NCI-H146 treated with DMSO at 0.1 percent for 48 hours (cell line): Measurements from ENCODE around the gene TESK2.
"Not testable (repeated sequence)": the region's sequence is repeated elsewhere in the genome, so short reads cannot be mapped to it uniquely, and the experiment has no call there.

ENCODE experiments used
- DNase-seq: peaks from one replicate; lab custom pipeline; 2025; ENCODE audit not compliant: unreplicated experiment; lab: John Stamatoyannopoulos, UW

Gene TESK2

DNA sequence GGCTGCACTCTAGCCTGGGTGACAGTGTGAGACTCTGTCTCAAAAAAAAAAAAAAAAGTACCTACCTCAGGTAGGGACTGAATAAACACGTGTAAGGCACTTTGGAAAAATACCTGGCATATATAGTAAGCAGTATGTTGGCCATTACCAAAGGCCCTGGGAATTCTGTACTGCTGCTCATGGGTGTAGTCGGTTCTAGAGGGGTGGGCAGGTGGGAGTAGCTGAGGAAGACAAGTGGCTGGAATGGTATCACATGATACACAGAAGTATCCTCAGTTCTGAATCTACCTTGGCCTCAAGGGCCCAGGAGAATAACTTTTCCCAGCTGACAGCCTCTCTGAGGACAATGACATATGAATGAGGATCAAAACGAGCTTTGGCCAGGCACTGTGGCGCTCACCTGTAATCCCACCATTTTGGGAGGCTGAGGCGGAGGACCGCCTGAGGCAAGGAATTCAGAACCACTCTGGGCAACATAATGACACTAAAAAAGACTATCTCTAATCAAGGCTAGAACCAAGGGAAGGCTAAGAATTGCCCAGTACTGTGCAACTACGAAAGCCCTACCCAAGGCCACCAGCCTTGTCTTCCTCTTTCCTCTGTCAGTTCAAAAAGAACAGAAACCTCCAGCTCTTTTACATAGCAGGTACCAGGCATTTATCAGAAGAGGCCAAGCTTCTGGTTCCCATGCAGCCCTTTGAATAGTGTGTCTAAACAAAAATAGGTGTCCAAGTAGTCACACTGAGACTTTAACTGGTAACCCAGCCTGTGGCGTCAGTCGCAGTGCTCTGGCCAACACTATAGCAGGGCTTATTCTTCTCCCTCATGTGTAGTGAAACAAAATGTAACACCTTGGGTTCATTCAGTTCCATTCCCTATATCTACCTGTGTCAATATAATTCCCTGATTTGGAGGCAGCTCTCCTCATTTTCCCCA is 19.3 kb upstream of the TESK2 start:
- DNase-seq = no peak

DNA sequence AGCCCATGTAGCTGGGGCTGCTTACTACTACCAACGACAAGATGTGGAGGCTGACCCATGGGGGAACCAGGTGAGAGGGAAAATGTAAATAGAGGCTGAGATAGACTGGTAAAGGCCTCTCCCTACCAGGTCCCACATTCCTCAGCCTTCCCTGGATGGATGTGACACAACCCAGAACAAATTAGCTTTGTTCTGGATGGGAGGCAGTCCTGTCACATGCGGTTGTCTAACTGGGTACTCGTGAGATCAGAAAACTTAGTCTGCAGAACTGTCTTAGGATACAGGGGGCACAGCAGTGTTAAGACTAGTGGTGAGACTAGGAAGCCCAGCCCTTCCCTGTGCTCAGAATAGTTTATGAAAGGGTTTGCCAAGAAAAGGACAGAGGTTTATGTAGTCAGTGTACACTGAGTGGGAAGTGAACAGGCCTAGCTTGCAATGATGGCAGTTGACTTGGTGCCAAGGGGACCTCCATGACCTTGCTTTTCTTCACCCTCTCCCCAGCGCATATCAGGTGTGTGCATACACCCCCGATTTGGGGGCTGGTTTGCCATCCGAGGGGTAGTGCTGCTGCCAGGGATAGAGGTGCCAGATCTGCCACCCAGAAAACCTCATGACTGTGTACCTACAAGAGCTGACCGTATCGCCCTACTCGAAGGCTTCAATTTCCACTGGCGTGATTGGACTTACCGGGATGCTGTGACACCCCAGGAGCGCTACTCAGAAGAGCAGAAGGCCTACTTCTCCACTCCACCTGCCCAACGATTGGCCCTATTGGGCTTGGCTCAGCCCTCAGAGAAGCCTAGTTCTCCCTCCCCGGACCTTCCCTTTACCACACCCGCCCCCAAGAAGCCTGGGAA is 17.6 kb upstream of the TESK2 start:
- no peak for DNase-seq

DNA sequence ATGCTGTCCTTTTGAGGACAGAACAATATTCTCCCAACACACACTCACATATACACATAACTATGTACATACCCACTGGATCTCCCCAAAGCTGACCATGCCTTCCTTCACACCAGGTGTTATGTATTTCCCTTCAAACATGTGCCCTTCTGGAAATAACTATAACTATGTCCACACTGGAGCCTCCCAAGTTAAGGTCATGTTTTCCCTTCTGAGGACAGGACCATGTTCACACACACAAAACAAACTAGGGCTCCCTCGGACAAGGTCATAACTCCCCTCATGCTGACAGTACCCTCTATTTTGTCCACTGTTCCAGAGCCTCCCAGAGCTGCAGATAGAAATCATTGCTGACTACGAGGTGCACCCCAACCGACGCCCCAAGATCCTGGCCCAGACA is 16.9 kb upstream of the TESK2 start:
- DNase-seq = no peak

DNA sequence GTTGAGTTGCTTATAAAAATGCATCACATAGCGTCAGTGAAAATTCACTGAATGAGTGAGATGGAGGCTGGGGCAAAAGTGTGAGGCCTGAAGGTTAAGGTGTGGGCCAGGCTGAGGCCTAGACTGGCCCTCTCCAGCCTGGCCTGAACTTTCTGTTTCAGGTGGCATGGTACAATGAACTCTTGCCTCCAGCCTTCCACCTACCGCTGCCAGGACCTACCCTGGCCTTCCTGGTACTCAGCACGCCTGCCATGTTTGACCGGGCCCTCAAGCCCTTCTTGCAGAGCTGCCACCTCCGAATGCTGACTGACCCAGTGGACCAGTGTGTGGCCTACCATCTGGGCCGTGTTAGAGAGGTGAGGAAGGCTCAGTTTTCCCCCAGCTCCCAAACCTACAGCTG is 16.2 kb upstream of the TESK2 start:
- no peak for DNase-seq

DNA sequence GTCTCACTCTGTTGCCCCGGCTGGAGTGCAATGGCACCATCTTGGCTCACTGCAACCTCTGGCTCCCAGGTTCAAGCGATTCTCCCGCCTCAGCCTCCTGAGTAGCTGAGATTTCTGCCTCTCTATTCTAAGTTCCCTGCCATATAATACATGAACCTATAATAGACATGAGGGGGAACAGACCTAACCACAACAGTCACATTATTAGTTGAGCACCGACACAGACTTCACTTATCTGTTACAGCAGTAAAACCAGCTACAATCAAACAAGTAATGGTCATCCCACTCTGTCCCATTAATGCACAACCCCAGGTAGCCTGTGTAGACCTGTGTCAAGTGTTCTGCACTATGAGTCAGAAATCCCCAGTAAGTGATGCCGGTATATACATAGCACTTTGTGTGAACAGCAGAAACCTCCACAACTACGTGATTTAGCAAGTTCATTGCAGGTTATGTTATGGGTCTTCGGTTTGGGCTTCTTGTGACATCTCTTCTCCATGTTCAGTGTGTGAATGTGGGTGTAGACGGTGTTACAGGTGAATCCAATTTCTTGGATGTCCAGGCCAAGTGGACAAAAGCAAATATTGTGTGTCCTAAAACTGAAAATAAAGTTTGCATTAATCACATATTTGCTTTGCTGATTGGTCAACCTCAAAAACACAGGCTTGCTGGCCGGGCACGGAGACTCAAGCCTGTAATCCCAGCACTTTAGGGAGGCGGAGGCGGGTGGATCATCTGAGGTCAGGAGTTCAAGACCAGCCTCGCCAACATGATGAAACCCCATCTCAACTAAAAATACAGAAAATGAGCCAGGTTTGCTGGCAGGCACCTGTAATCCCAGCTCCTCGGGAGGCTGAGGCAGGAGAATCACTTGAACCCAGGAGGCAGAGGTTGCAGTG is 12.7 kb upstream of the TESK2 start:
- no peak for DNase-seq

DNA sequence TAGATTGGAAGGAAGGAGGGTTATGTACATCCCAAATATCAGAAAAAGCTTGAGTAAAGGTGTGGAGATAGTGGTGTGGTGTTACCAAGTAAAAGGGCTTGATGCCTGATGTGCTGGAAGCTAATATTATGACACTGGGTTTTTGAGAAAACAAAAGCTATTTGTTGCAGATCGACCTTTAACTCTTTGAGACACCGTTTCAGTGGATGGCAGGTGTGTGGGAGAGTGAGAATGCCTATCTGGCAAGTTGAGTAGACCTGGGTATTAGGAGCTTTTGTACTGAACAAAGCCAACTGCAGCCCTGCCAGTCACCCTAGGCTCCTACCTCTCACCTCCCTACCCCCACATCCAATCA is 10.5 kb upstream of the TESK2 start:
- no peak for DNase-seq

DNA sequence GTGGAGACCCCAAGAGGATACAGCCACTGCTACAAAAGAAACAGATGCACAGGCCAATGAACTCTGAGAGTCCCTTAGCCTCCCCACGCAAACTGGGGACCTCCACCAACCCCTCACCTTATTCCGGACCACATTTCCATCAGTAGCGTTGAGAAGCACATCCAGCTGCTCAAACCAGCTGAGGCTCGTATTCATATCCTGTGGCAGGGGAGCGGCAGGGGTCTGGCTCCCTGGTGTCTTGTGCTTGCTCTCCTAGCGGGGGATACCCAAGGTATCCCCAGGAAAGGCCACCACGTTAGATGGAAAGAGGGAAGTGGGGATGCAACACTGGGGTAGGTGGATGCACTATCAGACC is 8.4 kb upstream of the TESK2 start:
- no peak for DNase-seq

DNA sequence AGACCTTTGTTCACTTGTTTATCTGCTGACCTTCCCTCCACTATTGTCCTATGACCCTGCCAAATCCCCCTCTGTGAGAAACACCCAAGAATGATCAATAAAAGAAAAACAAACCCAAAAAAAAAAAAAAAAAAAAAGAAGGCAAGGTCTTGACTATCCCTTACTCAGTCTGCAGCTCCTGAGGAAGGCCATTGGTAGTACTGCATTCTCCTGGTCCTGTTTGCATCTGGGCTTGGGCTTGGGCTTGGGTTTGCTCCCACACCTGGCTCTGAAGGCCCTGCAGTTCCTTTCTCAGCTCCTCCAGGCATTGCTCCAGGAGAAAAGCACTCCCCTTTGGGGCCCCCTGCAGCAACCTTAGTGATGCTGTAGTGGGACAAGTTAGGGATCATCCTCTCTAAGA is 7.3 kb upstream of the TESK2 start:
- DNase-seq = no peak

DNA sequence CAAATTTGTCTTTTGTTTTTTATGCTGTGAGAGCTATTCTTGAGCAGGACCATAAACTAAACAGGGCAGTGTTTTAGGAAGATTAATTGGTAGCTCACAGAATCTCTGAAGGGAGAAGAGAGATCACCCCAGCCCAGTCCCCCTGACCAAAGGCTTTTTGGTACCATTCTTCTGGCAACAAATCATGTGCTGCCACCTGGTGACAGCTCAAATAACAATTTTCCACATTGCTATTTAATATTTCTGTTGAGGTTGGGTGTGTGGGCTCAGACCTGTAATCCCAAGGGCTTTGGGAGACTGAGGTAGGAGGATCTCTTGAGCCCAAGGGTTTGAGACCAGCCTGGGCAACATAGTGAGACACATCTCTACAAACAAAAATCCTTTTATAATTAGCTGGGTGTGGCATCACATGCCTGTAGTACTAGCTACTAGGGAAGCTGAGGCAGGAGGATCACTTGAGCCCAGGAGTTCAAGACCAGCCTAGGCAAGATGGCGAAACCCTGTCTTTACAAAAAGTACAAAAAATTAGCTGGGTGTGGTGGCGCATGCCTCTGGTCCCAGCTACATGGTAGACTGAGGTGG is 2.2 kb upstream of the TESK2 start:
- DNase-seq = no peak

DNA sequence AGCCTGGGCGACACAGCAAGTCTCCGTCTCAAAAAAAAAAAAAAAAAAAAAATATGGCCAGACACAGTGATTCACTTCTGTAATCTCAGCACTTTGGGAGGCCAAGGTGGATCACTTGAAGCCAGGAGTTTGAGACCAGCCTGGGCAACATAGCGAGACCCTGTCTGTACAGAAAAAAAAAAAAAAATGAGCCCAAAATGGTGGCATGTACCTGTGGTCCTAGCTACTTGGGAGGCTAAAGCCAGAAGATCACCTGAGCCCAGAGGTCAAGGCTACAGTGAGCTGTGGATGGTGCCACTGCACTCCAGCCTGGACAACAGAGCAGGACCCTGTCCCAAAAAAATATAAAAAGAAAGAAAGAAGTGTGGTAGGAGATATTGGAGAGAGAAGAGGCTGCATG is 1.7 kb upstream of the TESK2 start:
- DNase-seq = no peak

DNA sequence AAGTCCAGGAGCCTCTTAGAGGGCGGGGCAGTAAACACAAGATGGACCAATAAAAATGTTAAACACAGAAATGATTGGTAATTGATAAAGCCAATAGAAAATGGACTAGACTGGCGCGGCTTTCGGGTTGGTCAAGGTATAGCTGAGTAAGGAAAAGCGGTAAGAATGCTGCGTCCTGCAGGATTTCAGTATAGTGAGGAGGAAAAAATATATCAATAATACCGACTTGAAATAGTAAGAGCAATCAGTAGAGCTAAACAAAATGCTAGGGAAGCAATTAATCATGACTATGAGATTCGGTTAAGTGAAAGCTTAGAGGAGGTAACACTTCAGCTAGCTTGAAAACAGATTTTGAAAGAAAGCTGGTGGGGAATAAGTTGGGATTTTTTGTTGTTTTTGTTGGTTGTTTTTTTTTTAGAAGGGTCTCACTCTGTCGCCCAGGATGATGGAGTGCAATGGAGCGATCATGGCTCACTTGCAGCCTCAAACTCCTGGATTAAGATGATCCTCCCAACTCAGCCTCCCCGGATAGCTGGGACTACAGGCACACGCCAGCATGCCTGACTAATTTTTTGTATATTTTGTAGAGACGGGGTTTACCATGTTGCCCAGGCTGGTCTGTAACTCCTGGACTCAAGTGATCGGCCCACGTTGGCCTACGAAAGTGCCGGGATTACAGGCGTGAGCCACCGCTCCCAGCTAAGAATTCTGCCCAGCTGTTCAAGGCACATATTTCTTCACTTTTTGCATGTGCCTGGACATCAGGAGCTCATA is 711 bp upstream of the TESK2 start:
- DNase-seq = no peak

DNA sequence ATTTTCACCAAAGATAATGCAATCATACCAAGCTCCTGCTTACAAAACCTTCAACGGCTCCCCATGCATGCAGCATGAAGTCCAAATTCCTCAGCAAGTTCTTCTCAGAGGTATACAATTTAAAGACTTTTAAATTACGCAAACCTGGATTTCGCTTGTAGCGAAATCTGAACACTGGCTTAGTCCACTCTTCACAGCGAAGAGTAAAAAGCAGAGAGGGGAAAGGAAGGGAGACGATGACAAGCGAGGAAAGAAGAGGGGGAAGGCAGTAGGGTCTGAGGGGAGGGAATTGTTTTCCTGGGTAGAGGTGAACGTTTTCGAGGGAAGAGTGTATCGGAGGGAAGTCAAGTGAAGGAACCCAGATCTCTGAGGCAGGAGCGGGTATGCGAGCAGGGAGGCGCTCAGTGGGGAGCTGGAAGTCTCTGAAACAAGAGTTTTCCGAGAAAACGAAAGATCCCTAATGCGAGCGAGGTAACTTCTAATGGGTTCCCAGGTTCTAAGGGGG is 790 bp downstream of the TESK2 start:
- DNase-seq = no peak

DNA sequence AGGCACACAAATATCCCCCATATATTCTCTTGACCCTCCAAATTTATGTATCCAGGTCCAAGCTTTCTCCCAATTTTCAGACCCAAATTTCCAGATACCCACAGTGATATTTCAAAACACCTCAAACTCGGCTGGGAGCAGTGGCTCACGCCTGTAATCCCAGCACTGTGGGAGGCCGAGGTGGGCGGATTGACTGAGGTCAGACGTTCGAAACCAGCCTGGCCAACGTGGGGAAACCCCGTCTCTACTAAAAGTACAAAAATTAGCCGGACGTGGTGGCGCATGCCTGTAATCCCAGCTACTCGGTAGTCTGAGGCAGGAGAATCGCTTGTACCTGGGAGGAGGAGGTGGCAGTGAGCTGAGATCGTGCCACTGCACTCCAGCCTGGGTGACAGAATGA is 1.6 kb downstream of the TESK2 start:
- DNase-seq = not testable (repeated sequence)

DNA sequence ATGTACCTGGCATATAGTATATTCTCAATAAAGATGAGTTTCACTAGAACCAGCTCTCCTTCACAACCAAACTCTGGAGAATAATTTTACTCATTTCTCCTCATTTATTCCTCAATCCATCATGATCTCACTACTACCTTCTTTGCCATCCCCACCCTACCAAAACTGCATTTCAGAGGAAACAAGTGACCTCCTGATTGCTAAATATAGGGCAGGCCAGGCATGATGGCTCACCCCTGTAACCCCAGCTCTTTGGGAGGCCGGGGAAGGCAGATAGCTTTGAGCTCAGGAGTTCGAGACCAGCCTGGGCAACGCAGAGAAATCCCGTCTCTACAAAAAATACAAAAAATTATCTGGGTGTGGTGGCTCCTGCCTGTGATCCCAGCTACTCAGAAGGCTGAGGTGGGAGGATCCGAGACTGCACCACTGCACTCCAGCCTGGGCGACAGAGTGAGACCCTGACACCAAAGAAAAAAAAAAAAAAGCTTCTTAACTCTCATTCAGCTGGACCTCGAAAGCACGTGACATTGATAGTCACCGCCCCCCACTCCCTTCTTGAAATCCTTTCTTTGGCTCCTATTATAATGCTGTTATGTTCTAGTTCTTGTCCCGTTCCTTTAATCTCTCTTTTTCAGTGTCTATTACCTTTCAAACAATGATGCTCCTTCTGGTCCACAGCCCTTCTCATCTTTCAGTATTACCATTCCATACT is 2.1 kb downstream of the TESK2 start:
- no peak for DNase-seq

DNA sequence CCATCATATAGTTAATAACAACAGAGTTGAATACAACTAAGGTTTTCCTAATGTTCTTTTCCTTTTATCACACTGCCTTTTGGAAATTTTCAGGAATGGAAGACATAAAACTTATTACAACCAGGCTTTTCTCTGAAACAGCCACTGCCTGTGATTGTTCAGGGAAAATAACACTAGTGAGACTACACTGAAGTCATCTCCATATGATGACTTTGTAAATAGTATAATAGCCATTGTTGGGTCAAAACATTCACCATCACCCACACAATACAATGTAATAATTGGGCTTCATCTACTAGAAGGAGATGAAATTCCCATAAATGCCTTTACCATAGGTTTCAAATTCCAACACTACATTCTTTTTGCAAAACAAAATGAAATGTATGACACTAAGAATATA is 5.0 kb downstream of the TESK2 start:
- no peak for DNase-seq

DNA sequence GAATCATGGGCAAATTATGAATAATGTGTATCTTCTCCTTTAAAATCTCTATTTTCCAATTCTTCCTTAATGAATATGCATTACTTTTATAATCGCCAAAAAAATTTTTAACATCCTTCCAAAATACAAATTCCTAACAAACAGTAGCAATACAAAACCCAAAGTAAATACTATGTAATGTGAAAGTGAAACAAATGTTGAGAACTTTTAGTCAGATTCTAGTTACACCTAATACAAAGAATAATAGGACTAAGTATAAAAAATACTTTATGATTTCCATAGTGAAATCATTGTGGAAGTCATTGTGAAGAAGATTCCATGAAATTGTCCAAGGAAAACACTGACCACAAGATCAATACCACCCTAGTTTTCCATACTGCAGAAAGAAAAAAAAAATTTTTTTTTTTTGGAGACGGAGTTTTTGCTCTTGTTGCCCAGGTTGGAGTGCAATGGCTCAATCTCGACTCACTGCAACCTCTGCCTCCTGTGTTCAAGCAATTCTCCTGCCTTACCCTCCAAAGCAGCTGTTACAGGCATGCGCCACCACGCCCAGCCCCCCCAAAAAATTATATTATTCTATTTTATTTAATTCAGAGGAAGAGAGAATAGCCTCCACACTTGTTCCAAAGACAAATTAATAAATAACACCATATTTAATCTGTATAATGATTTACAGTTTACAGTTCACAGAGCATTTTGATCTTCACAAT is 11.8 kb downstream of the TESK2 start:
- no peak for DNase-seq

DNA sequence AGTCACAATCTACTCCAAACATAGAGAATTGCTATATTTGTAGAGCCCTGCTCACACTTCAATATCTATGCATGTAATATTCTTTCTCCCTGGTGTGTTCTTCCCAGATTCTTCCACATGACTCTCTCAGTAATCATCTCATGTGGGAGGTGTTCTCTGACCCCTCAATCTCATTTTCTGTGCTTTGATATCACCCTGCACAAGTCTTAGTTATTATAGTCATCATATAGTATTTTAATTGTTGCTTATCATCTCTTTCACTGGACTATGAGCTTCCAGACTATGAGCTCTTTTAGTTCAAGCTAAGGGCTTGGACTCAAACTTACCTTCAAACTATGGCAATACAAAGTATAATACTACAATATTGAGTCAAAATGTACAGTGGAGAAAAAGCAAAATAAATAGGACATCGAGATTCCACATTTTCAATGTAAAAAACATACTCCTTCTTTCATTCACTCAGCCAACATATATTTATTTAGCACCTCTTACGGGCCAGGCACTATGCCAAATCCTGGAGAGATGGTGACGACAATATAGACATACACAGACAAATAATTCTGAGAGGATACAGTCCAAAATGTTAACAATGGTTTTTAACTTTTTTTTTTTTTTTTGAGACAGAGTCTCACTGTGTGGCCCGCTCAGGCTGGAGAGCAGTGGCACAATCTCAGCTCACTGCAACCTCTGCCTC is 12.7 kb downstream of the TESK2 start:
- DNase-seq = no peak

DNA sequence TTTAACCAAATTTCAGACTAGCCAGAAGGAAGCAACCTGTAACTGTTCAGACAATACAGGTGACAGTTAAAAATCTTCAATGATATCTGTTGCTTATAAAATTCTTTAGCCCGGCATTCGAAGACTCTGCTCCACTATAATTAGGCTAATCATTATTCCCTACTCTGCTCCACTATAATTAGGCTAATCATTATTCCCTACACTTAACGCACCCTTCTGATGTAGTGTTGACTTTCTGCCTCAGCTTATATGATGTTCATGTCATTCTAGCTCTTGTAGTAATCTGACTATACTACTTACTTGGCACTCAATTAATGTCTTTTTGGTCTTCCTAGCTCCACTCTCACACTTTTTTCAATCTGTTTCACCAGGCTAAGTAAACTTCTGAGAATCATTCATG is 13.3 kb downstream of the TESK2 start:
- no peak for DNase-seq
